CD4-positive, alpha-beta T cell treated with Interleukin-12 subunit alpha and Interleukin-12 subunit beta, for 1 hour (primary cell): ENCODE results near the gene EMX1.
A peak's percentile ranks its signal among the peaks of the same experiment; 100 is the strongest.

ENCODE experiments used
- DNase-seq: peaks from one replicate; pipeline ENCODE4 v3.0.0-alpha.2; 2020

Gene EMX1

DNA sequence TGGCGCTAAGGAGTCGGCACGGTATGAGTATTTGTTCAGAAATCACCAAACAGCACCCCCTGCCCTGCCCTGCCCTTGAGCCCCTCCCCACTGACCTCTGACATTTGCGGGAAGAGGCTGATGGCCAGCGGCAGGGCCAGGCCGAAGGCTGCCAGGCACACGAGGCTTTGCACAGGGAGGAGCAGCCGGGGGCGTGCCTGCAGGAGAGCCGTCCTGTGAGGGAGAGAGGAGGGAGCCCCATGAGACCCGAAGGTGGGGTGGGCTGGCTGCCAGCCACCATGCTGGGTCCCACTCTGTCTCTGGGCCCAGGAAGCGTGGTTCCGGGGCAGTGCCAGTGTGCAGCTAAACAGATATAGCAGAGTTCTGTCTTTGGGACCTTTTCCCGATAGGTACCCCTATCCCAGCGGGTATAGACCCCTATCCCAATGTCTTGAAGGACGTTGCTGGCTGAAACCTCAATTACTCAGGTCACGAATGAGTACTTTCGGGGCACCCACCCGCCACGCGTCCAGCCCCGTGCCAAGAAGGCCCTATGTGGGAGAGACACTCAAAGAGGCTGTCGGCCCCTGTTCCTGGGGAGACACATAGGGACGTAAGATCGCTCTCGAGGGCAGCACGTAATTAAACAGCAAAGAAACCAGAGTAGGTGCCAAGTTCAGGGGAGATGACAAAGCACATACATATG lies 43.9 kb downstream of the EMX1 start:
- no peak for DNase-seq

DNA sequence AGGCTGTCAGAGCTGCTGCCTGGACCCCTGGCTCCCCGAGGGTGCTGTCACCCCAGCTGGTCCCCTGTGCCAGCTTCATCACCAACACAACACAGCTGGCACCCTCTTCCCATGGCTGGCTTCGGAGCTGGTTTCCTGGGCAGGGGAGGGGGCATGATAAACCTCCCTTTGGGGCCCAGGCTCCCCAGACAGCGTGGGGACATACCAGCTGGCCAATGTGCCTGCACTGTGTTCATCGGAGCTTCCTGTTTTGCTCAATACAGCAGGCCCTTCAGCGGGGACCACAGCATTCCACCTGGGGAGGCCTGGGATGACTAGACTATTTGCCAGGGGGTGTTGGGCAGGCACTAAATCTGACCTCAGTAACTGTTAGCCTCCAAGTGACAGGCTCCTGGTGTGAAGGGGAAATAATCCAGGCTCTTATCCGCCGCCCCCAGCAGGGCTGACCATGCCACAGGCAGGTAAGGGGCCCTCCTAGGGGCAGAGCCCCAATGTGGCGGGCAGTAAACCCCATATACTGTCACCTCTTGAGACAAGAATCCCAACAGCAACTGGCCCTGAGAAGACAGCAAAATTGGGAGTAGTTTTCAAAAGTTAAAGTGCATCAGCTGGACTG lies 44.6 kb downstream of the EMX1 start:
- no peak for DNase-seq

DNA sequence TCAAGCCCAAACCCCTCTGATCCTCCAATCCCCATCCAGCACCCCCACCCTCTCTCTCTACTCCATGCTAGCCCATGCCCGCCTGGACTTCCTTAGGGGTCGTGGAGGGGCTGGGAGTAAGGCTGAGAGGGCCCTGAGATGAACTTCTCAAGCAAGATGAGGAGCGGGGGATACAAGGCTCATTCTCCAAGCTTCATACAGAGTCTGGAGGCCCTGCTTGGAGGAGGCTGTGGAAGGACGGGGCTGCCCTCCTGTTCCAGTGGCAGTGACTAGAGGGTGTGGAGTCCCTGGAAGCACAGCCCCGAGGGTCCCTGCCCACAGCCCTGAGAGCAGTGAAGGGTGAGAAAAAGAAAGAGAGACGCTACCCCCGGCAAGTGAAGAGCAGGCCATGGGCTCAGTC lies 45.6 kb downstream of the EMX1 start:
- no peak for DNase-seq

DNA sequence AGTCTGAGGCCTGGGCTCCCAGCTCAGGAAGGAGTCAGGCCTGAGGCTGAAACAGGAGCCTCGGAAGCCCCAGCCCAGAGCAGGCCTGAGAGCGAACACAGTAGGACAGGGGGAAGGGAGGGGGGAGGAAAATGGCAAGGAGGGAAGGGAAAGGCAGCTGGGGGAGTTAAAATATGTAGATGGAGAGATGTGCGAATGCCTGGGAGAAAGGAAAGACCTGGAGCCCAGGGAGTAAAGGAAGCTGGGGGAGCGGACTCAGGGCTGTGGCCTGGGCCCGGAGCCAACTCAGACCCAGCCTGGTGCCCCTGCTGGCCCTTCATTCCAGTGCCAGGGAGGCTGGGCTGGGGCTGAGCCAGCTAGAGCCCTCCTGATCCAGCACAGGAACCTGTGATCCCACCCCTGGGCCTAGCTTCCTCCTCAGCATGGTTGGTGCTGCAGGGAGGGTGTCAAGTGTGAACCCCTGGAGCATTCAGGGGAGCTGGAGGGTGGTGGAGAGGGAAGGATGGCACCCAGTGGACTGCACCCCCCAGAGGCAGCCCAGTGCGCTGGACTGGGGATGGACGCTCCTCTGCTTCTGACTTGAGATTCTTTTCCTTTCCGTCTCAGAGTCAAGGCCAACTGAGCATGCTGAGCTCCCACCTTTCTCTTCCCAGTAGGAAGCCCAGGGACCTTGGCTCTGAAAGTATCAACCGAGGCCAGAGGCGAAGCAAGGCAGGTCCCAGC lies 46.3 kb downstream of the EMX1 start:
- no peak for DNase-seq

DNA sequence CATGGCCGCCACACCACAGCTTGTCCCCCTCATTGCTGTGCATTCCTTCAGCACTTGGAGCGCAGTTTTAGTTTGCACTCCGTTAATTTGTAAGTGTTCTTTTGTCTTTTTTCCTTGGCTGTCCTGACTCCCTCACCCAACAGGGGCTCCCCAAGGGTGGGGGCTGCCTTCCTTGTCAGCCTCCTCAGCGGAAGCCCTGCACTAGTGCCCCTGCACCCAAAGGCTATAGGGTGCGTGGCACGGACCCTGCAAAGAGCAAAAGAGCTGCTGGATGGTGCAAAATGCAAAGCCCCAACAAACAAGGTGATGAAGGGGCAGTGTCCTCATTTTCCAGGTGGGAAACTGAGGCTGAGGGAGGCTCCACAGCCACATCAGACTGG lies 46.8 kb downstream of the EMX1 start:
- DNase-seq: no peak

DNA sequence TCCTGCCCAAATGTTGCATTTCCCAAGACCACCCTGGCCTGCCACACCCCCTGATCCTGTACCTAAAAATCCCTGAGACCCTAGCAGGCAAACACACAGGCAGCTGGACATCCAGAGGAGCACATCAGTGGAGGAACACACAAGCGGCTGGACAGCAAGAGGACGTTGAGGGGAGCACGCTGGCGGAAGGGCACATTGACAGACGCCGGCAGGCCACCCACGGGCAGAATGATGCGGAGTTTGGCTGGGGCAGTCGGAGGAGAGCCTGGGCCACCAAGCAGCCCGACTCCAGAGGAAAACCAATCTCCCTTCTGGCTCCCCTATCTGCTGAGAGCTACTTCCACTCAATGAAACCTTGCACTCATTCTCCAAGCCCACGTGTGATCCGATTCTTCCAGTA lies 47.7 kb downstream of the EMX1 start:
- no peak for DNase-seq

DNA sequence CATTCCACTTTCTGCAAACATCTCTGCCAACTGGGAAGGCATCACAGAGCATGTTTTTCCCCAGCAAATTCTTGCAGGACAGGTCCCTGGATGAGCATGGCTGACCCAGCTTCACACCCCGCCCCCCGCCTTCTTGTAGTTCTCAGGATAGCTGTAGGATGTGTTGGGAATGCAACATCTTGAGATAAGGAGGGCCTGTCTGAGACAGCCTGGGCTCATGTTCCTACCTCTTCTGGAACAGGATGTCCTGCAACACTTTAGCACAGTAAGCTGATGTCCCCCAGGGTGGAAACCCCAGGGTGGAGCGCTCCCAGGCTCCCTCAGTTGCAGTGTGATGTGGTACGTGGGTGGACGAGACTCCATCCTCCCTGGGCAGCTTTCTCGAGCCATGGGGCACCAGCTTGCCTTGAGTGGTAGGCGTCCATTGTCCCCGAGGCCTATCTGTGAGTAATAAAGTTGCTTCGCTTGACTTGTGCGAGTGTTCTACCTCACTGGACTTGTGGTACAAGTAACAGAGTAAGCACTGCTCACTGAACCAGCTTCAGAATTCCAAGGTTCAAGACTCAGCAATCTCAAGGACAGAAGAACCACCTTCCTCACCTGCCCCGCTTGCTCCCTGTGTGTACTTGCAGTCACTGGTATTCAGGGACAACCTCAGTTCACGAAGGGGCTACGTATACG lies 48.6 kb downstream of the EMX1 start:
- no peak for DNase-seq

DNA sequence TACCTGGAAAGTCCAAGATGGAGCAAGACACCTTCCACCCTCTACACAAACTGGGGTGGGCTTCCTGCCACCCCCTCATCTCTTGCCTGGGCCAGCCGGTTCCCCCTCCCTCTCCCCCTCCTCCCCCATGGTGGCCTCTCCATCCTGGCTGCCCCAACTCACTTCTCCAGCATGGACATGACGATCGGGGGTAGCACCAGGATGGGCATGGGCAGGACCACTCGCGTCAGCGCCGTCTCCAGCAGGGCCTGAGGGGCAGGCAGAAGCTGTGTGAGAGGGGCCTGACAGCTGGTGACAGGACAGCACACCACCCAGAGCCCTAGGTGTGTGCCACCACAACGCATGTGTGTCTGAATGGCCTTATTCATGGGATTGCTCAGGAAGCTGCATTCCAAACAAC lies 51.0 kb downstream of the EMX1 start:
- DNase-seq: no peak

DNA sequence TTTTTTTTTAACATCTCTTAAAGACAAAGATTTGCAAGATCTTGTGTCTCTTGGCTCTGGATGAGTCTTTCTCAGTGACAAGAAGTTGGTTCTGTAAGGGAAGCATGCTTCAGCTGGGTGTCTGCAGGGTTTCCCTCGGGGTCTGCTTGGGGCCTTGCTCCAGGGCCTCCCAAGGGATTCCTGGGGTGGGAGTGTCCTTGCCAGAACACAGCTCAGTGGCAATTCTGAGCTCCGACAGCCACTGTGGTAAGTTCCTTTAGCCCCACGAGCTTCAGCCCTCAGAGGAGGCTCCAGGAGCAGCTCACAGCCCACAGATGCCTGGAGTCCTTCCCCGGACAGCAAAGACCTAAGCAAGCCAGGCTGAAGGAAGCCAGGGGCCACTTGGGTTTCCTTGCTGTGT lies 52.4 kb downstream of the EMX1 start:
- DNase-seq: no peak

DNA sequence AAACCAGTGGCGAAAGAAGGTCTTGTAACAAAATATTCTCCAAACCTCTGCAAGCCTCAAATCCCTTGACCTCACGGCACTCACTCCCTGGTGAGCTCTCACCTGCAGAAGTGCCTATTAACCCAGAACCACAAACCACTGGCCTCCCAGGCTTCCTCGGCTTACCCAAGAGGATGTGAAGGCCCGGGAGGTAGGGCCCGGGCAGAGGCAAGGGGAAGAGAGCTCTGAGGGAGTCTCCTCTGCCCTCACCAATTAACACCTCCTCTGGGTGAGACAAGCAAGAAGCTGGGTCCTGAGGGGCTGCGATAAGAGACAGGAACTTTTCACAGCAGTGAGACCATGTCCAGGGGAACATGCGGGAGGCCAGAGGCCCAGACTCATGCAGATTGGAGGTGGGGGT lies 53.7 kb downstream of the EMX1 start:
- DNase-seq: no peak

DNA sequence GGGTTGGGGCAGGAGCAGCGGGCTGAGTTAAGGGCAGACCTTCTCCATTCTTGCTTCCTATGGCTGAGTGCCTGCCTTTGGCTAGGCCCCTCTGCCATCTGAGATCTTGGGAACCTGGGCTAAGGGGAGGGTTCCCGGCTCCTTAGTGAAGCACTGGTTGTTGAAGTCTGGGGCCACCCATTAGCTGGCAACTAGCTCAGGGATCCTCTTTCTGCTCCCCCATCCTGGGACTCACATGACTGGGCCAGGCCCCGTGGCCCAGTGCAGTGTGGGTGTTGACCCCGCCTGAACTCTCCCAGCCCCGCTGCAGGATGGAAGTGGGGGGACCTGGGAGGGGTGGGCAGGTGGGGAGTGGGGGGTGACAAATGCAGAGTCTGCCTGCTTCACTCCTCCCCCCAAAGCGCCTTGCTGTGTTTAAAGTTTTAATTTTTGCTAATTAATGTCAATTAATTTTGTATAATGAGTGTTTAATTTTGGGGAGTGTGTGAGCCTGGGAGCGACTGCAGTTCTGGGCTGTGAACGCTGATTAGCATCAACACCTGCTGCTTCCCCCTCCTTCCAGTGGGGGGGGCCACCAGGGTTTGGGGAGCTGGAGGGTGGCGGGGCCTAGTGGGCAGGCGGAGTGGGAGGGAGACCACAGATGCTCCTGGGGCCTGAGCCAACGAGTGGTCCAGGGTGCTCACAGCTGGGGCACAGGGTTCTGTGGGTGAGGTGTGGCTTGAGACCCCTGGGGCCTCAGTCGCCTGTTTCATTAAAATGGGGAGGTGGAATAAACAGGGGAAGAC lies 55.2 kb downstream of the EMX1 start:
- DNase-seq: no peak

DNA sequence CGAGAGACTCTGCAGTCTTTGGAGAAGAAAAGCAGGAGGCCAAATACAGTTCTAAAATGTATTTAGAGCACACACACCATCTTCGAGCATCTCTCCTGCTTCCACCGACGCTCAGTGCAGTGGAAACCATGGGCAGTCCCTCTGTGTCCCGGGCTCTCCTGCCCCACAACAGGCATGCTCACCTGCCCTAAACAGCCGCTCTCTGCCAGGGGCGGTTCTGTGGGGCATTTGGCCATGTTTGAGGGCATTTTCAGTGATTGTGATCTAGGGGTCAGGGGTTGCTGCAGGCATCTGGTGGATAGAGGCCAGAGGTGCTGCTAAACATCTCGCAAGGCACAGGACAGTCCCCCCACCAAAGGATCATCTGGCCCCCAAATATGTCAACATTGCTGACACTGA lies 55.8 kb downstream of the EMX1 start:
- DNase-seq: no peak

DNA sequence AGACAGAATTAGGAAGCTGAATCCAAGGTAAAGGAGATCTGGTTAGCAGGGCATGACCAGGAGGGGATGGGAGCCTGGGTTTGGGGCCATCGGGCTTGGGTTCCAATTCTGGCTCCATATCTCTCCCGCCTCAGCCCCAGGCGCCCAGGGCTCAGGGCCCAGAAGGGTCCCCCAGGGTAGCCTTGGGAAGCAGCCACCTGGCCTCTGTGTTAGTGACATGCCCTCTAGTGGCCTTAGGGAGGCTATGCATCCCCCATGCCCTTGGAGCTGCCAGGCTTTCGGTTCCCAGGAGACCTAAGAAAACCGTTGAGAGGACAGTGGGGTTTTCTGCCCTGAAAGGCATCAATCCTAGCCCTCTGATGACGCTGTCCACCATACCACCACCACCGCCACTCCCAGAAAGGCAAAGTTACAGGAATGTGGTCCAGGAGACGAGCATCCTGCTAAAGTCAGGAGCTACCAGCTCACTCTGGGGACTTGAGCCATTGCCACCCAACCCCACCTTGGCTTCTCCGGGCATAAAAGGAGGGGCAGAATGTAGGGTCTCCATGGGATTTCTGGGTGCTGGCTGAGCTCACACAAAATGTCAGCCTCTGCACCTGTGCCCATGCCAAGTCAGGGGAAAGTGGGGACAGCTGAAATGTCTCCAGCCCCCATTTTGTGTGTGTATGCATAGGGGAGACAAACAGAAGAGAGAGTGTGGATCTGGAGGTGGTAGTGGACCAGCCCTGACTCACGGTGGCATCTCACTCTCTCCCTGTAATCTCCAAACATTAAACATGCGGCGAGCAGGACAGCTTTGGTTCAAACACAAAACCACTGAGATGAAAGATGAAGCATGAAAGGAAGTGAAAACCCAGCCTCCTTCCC lies 56.5 kb downstream of the EMX1 start:
- DNase-seq: peak; percentile 49

DNA sequence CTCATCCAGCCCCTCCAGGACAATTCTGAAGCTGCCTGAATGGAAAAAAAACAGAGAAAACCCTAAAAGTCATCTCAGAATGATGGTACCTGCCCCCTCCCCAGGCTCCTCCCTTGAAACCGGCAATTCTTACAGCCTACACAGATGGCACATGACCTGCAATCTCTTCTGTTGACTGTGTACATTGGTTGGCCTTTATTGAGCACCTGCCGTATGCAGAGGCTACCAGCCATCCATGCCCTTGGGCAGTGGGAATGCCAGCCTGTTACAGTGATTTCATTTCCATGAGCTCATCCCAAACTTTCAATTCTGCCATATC lies 57.1 kb downstream of the EMX1 start:
- no peak for DNase-seq

DNA sequence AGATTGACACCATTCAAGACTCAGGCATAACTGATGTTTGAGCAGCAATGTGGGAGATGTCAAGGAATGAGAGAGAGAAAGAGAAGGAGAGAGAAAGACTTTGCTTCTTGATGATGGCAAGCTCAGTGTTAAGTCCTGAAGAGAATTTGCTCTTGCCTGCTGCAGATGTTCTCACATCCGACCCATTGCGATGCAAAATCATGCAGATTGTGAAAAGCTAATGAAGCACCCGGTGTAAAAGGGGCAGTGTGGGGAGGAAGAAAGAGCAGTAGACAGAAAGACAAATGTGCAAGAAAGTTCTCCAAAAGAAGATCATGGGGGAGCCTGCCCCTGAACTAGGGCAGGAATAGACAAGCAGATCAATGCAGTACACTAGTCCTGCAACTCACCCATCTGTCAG lies 57.7 kb downstream of the EMX1 start:
- DNase-seq: no peak

DNA sequence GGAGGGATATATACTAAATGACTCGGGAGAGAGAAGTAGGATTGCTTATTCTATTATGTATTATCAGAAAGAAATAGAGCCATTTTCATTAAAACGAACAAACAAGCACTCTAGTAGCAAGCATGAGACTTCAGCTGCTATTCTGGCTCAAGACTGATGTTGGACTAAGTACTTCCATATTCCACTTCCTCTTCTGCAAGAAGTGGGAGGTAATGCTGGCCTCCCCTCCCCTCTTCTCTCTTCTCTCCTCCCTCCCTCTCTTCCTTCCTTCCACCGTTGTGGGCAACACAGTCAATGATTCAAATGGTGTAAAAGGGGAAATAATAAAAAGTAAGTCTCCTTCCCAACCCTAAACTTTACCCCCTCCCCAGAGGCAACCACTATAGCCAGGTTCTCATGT lies 62.6 kb downstream of the EMX1 start:
- DNase-seq: no peak

DNA sequence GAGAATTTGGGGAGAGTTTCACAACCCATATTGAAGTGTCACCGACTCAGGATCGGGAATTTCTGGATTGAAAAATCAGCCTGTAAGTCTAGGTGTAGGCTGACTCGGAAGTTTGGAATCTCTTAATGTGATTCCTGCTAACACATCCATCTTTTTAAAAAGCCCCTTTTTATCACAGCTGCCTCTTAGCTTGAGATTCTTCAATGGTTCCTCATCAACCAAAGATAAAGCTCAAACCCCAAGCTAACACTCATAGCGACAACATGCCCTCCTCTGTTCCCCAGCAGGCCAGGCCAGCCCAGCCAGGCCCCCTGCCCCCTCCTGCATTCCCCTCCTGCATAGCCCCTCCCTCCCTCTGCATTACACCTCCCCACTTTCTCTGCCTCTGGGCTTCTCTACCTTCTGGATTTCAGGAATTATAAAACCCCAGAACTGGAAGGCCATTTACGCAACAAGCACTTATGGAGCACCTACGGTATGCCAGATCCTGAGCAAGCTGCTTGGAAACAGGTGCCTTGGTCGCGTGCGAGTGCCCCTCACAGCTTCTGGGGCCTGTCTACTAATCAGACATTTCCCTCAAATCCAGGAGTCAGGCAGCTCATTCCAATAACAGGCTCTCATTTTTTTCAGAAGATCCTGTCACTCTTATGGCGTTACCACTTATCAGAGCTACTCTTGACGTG lies 63.4 kb downstream of the EMX1 start:
- DNase-seq: no peak

DNA sequence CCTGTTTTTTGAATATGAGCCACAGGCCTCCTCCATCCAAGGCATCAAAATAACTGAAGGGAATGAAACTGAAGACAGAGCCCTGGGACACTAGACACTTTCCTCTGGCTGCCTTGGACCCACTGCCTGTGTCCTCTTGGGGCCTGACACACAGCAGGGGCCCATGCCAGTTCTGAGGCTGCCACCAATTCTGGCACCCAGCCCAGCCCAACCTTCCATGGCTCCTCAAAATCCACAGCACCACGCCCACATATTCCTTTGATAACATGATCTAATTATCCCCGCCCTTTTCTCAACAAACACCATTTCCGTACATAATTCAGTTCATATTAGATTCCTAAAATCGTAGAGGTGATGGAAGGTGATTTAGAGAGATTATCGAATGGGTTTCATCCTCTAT lies 64.2 kb downstream of the EMX1 start:
- DNase-seq: no peak

DNA sequence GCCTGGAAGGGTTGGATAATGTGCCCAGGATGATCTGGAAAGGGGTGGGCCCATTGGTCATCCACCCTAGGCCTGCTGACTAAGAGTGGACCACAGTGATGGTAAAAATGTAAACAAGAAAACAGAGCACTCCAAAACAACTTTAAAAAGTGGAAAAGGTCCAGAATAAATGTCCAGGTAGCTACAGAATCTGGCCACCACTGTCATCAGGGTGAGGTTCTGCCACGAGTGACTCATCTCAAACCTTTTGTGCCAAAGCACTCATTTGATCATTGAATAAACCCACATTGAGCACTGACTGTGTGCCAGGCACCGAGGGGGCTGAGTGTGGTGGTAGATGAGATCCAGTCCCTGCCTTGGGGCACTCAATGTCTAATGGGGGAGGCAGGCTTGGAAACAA lies 64.9 kb downstream of the EMX1 start:
- no peak for DNase-seq

DNA sequence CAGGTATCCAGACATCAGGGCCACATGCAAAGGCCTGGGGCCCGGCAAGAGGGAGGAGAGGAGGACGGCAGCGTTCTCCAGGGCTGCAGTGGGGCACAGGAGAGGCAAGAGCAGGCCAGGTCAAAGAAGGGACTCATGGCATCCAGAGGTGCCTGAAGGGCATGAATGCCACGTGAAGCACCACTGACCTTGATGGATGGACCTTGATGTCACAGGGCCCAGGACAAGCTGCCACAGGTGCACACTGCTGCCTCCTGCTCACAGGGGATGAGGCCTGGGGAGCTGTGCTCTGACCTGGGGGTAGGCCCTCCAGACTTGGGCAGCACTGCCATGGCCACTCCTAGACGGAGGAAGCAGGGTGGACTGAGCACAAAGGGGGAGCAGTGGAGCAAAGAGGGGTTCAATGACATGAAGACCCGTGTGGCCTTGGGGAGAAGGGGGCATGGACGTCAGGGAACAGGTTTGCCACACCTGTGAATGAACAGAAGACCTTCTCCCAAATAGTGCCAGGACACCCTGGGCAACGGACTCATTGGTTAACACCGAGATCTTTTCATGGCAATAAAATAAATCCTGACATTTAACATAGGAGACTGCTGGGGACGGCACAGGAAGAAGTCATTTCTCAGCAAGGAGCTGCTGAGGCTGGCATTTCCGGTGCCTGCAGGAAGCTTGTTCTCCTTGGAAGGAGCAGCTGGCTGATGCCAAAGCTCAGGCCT lies 65.6 kb downstream of the EMX1 start:
- DNase-seq: no peak
